GM12891 (cell line): Measurements from ENCODE around the gene ADPRS.

Source experiments
- POLR2AphosphoS5 ChIP-seq: IDR thresholded peaks from 2 replicates; pipeline ENCODE4 v1.6.1; 2011; ENCODE audit warnings: low read depth, low read length, control low read depth
- TAF1 ChIP-seq: IDR thresholded peaks from 2 replicates; pipeline ENCODE4 v1.6.1; 2011; ENCODE audit warnings: low read depth, low read length, control low read depth

DNA sequence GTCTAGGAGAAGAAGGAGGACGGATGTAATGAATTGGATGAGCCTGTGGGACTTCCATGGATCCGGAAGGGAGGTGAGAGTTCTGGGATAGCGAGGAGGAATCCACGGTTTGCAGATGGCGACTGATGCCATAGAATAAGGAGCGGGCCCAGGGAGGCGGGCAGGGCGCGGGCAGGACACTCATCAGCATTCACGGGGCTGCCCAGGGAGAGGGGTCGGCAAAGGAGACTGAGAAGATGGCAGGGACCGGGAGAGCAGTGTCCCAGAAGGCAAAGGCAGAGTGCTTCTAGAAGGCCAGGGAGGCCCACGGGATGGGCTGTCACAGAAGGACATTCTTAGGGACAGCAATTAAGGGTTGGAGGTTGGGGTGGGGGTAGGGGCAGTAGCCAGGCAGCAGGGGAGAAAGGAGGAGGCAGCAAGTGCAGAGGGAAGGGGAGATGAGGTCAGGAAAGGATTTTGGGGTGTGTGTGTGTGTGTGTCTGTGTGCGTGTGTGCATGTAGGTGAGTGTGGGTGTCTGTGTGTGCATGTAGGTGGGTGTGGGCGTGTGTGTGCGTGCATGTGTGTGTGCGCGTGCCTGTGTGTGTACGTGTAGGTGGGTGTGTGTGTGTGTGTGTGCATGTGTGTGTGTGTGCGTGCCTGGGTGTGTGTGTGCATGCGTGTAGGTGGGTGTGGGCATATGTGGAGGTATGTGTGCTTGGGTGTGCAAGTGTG is 37.5 kb downstream of the ADPRS start:
- TF ChIP-seq TAF1 = no peak
- TF ChIP-seq POLR2AphosphoS5 = no peak
